Astrocyte (in vitro differentiated cells and primary cell): ENCODE data around the gene WHRN. TPM values are rescaled to one million over a fixed set of nuclear protein-coding genes. Genes with fewer than 3 reads are reported as not detected.

Source experiments
- DNase-seq: peaks from one replicate; pipeline ENCODE4 v3.0.0-alpha.2; 2010; ENCODE audit warnings: low read depth
- FAIRE-seq: peaks from 2 replicates; lab custom pipeline; 2011; peaks lifted over from hg19 to GRCh38; lab: Jason Lieb, UNC
- H2AFZ ChIP-seq: 2 replicates; pipeline ENCODE4 v1.6.0; 2012; ENCODE audit warnings: low read depth, low read length, inconsistent platforms
- H3K27ac ChIP-seq: 2 replicates; pipeline ENCODE4 v1.5.1; 2011; ENCODE audit warnings: low read depth, low read length, inconsistent platforms
- H3K27me3 ChIP-seq: 2 replicates; pipeline ENCODE4 v1.6.0; 2011; ENCODE audit warnings: low read length, inconsistent platforms; ENCODE audit not compliant: insufficient read depth
- H3K36me3 ChIP-seq: 2 replicates; pipeline ENCODE4 v1.5.1; 2011; ENCODE audit warnings: low read length, inconsistent platforms; ENCODE audit not compliant: insufficient read depth
- H3K4me1 ChIP-seq: 2 replicates; pipeline ENCODE4 v1.5.1; 2011; ENCODE audit warnings: low read length, inconsistent platforms; ENCODE audit not compliant: insufficient read depth
- H3K4me2 ChIP-seq: 2 replicates; pipeline ENCODE4 v1.6.0; 2012; ENCODE audit warnings: low read length, inconsistent platforms
- H3K4me3 ChIP-seq: 2 replicates; pipeline ENCODE4 v1.5.1; 2011; ENCODE audit warnings: low read depth, mild to moderate bottlenecking, low read length, inconsistent platforms; ENCODE audit not compliant: insufficient read depth
- H3K79me2 ChIP-seq: 2 replicates; pipeline ENCODE4 v1.6.0; 2012; ENCODE audit warnings: mild to moderate bottlenecking, low read length, inconsistent platforms; ENCODE audit not compliant: insufficient read depth
- H3K9ac ChIP-seq: 2 replicates; pipeline ENCODE4 v1.6.0; 2012; ENCODE audit warnings: mild to moderate bottlenecking, low read length, inconsistent platforms
- H3K9me3 ChIP-seq: 2 replicates; pipeline ENCODE4 v1.5.1; 2012; ENCODE audit warnings: low read depth, mild to moderate bottlenecking, low read length, inconsistent platforms; ENCODE audit not compliant: insufficient read depth
- H4K20me1 ChIP-seq: 2 replicates; pipeline ENCODE4 v1.6.0; 2012; ENCODE audit warnings: low read length, inconsistent platforms; ENCODE audit not compliant: insufficient read depth
- H3K27ac Mint-ChIP-seq: one replicate; pipeline ENCODE4 v1.8.0; 2021; ENCODE audit warnings: mild to moderate bottlenecking, mixed read lengths; ENCODE audit not compliant: unreplicated experiment
- H3K27me3 Mint-ChIP-seq: one replicate; pipeline ENCODE4 v1.8.0; 2021; ENCODE audit warnings: low read depth, mixed read lengths; ENCODE audit not compliant: unreplicated experiment
- H3K36me3 Mint-ChIP-seq: one replicate; pipeline ENCODE4 v1.8.0; 2021; ENCODE audit warnings: low read depth, mixed read lengths; ENCODE audit not compliant: unreplicated experiment
- H3K4me1 Mint-ChIP-seq: one replicate; pipeline ENCODE4 v1.8.0; 2021; ENCODE audit warnings: low read depth, mixed read lengths; ENCODE audit not compliant: unreplicated experiment
- H3K4me3 Mint-ChIP-seq: one replicate; pipeline ENCODE4 v1.8.0; 2021; ENCODE audit warnings: mild to moderate bottlenecking, moderate library complexity, mixed read lengths; ENCODE audit not compliant: unreplicated experiment
- H3K9me3 Mint-ChIP-seq: one replicate; pipeline ENCODE4 v1.8.0; 2021; ENCODE audit warnings: mild to moderate bottlenecking, mixed read lengths; ENCODE audit not compliant: unreplicated experiment
- CTCF ChIP-seq: IDR thresholded peaks from 2 replicates; pipeline ENCODE4 v1.5.1; 2011; ENCODE audit warnings: low read depth, mild to moderate bottlenecking, inconsistent platforms, low read length, moderate library complexity; ENCODE audit not compliant: insufficient read depth
- EZH2 ChIP-seq: IDR thresholded peaks from 2 replicates; pipeline ENCODE4 v1.6.1; 2012; ENCODE audit warnings: mild to moderate bottlenecking, low read length, inconsistent platforms; ENCODE audit not compliant: insufficient read depth
- total RNA-seq: library from RNA; stranded (reverse); gene quantifications from 2 replicates; pipeline ENCODE4 v1.2.1, GENCODE V29; 2021

Gene WHRN
- total RNA-seq, 1 donor from 2014 or later, result 10.2 TPM

DNA sequence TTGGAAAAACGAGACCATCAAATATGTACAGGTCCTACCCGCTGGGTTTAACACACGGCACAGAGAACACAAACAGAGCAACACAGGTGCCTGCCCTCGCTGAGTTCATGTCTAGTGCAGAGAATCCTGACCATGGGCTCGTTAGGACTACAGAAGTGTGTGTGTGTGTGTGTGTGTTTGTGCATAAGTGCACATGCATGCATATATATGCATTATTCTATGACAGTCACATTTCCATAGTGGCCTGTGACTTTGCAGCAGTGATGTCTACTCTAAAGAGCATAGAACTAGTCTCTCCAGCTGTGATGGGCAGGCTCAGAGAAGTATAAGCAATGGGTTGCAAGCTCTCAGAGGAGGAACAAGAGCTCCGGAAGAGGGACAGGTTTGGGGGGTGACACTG is 147.9 kb downstream of the WHRN start:
- no peak overlapping the region for H3K4me3 ChIP-seq
- FAIRE-seq (no peak), DNase-seq (no peak)
- Mint-ChIP-seq H3K4me3 (no peak overlapping the region), H3K9me3 (no peaks in the 10 kb centered on the region), H3K4me1 (no peaks in the 10 kb centered on the region), H3K27me3 (no peaks in the 10 kb centered on the region), H3K36me3 (peaks cover 42% of the 10 kb centered on the region), H3K27ac (no peak overlapping the region)
- no peaks in the 10 kb centered on the region for H3K27me3 ChIP-seq
- no peaks in the 10 kb centered on the region for H3K79me2 ChIP-seq
- no peak overlapping the region for H3K4me2 ChIP-seq
- H4K20me1 ChIP-seq, result no peaks in the 10 kb centered on the region
- no peak overlapping the region for H2AFZ ChIP-seq
- no peaks in the 10 kb centered on the region for H3K4me1 ChIP-seq
- H3K36me3 ChIP-seq, result peaks cover 14% of the 10 kb centered on the region
- H3K27ac ChIP-seq, result no peak overlapping the region
- H3K9ac ChIP-seq, result no peak overlapping the region
- H3K9me3 ChIP-seq, result no peaks in the 10 kb centered on the region
- TF ChIP-seq EZH2, result no peak
- no peak for TF ChIP-seq CTCF

GRCh38 chr9:114356792-114357191 is 148.5 kb downstream of the WHRN start:
- Mint-ChIP-seq H3K9me3 (no peaks in the 10 kb centered on the region), H3K4me3 (no peak overlapping the region), H3K36me3 (peaks cover 40% of the 10 kb centered on the region), H3K27me3 (no peaks in the 10 kb centered on the region), H3K27ac (no peak overlapping the region), H3K4me1 (no peaks in the 10 kb centered on the region)
- TF ChIP-seq EZH2 (no peak), CTCF (no peak)
- FAIRE-seq (no peak), DNase-seq (no peak)
- H4K20me1 ChIP-seq, result no peaks in the 10 kb centered on the region
- no peaks in the 10 kb centered on the region for H3K79me2 ChIP-seq
- H3K9me3 ChIP-seq, result no peaks in the 10 kb centered on the region
- no peak overlapping the region for H3K4me3 ChIP-seq
- H3K36me3 ChIP-seq, result peaks cover 14% of the 10 kb centered on the region
- no peak overlapping the region for H3K9ac ChIP-seq
- H3K27ac ChIP-seq, result no peak overlapping the region
- no peaks in the 10 kb centered on the region for H3K27me3 ChIP-seq
- no peaks in the 10 kb centered on the region for H3K4me1 ChIP-seq
- H3K4me2 ChIP-seq, result no peak overlapping the region
- no peak overlapping the region for H2AFZ ChIP-seq

DNA sequence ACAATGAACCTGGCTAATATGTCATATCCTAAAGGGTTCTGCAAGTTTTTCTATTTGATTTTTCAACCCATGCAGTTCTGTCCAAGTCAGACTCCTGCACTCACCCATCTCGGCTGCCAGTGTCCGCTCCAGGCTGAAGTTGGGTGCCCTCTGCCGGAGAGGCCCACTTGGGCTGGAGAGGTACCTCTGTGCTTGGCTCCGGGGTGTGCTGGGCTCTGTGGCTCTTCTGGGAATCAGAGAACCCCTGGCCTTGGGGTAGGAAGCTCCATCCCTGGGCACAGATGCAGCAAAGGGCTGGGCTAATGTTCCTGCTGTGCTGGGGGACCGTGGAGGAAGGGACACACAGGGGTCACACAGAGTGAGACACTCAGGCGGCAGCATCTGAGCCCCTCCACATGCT is 149.5 kb downstream of the WHRN start:
- no peaks in the 10 kb centered on the region for H3K27me3 Mint-ChIP-seq
- no peak overlapping the region for H3K27ac ChIP-seq
- no peaks in the 10 kb centered on the region for H3K4me1 ChIP-seq
- H3K4me3 ChIP-seq, result no peak overlapping the region
- peaks cover 36% of the 10 kb centered on the region for H3K36me3 Mint-ChIP-seq
- no peak for TF ChIP-seq CTCF
- no peak for TF ChIP-seq EZH2
- no peak overlapping the region for H3K9ac ChIP-seq
- no peaks in the 10 kb centered on the region for H4K20me1 ChIP-seq
- FAIRE-seq, result no peak
- H3K4me1 Mint-ChIP-seq, result no peaks in the 10 kb centered on the region
- no peaks in the 10 kb centered on the region for H3K9me3 Mint-ChIP-seq
- no peak for DNase-seq
- H3K4me3 Mint-ChIP-seq, result no peak overlapping the region
- H3K79me2 ChIP-seq, result no peaks in the 10 kb centered on the region
- no peaks in the 10 kb centered on the region for H3K9me3 ChIP-seq
- H3K36me3 ChIP-seq, result peaks cover 14% of the 10 kb centered on the region
- H2AFZ ChIP-seq, result no peak overlapping the region
- no peak overlapping the region for H3K27ac Mint-ChIP-seq
- no peaks in the 10 kb centered on the region for H3K27me3 ChIP-seq
- no peak overlapping the region for H3K4me2 ChIP-seq

Other genes with a start within 250 kb of the WHRN start
- gene ORM1, start 182.4 kb downstream of the WHRN start, total RNA-seq, result not detected in 2 replicates
- gene ORM2, start 175.6 kb downstream of the WHRN start, total RNA-seq, result not detected in 2 replicates
- gene AKNA, start 117.5 kb downstream of the WHRN start, total RNA-seq, result 16.0 and 16.4 TPM in 2 replicates
- gene ATP6V1G1, start 82.3 kb upstream of the WHRN start, total RNA-seq, result 181 and 188 TPM in 2 replicates
- gene TMEM268, start 105.8 kb upstream of the WHRN start, total RNA-seq, result 11.5 and 12.7 TPM in 2 replicates
- not detected in 2 replicates for gene TEX53, start 152.3 kb upstream of the WHRN start, total RNA-seq
- not detected in 2 replicates for gene TEX48, start 176.7 kb upstream of the WHRN start, total RNA-seq